GM13977 (cell line): ENCODE measurements around the gene FREM2.

ENCODE experiments used
- DNase-seq: peaks from one replicate; pipeline ENCODE4 v3.0.0; 2012; ENCODE audit warnings: low spot score
- in situ Hi-C: fragments of 300-500 bp; cut with MboI; formaldehyde crosslinking; loops from one replicate; pipeline ENCODE4 v1.12.0; 2022; ENCODE audit warnings: low sequenced_read_pairs, low pct_unique_long_range_greater_than_20kb, mixed read lengths, inconsistent platforms; ENCODE audit not compliant: unreplicated experiment
- TF ChIP-seq, protein P1 (sequence below): IDR thresholded peaks from 2 replicates; pipeline ENCODE4 v1.5.1; 2012; ENCODE audit warnings: mild to moderate bottlenecking, control low read depth; ENCODE audit not compliant: insufficient read depth; ENCODE audit errors: extremely low read depth, missing control alignments

Gene FREM2

DNA sequence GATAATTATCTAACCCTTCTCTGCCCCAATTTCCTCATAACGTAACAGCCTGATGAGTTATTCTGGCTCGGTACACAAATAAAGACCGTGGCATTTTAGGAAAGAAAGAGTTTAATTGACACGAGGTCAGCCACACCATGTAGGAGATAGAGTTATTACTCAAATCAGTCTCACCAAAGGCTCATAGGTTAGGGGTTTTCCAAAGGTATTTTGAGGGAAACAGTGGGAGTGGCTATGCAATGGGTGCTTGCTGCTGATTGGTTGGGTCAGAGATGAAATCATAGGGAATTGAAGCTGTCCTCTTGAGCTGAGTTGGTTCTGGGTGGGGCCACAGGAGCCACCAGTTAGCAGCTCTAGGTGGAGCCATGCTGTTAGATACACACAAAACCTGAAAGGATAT lies 137.5 kb downstream of the FREM2 start:
- DNase-seq = no peak
- in situ Hi-C loops = no loop called here
- TF ChIP-seq, protein P1, sequence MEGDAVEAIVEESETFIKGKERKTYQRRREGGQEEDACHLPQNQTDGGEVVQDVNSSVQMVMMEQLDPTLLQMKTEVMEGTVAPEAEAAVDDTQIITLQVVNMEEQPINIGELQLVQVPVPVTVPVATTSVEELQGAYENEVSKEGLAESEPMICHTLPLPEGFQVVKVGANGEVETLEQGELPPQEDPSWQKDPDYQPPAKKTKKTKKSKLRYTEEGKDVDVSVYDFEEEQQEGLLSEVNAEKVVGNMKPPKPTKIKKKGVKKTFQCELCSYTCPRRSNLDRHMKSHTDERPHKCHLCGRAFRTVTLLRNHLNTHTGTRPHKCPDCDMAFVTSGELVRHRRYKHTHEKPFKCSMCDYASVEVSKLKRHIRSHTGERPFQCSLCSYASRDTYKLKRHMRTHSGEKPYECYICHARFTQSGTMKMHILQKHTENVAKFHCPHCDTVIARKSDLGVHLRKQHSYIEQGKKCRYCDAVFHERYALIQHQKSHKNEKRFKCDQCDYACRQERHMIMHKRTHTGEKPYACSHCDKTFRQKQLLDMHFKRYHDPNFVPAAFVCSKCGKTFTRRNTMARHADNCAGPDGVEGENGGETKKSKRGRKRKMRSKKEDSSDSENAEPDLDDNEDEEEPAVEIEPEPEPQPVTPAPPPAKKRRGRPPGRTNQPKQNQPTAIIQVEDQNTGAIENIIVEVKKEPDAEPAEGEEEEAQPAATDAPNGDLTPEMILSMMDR = no peak

DNA sequence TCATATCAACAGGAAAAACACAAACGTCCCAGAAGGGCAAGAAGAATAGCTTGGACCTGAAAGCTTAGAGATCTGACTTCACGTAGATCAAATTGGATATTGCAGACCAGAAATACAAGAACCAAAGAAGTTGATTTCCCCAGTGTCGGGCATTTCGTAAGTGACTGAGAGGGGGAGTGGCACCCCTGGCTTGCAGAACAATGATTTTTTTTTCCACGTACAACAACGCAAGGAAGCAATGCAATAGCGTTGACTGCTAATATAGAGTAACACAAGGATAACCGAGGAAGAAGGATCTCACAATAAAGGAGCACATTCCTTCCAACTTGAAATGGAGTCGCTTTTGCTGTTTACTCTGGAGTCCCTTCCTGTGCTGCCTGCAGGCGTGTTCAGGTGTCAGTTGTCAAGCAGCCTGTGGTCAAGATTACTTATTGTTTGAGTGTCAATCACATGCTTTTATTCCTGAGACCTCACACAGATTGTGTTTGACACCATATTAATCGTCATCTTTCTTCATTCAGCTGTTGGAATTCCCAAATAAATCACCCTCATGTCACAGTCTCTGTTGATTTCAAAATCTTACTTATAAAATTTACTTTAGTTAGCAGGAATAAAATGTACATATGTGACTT lies 139.4 kb downstream of the FREM2 start:
- DNase-seq = no peak
- in situ Hi-C loops = no loop called here
- TF ChIP-seq, protein P1 = no peak

DNA sequence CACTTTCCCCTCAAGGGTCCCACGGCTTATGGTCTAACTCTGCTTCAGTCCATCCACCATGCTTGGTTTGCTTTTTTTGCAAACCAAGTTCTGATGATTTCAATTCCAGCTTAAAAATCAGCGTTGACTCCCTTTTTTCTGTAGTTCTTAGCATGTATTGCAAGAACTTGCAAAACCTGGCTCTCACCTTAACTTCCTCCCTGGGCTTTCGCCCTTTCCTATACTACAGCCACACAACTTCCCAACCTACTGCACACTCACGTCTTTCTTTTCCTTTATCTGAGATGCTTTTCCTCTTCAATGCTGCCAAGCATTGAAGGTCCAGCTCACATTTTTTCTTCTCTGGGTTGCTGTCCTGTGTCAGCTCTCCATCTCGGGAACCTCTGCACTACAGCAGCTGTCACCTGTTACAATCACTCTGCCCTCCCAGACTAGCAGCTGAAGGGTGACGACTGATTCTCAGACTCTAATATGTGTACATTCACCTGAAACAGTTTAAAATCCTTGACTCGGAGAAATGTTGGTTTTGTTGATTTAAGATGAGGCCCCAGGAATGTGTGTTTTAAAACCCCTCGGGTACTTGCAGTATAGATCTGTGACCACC lies 143.7 kb downstream of the FREM2 start:
- in situ Hi-C loops = no loop called here
- TF ChIP-seq, protein P1 = no peak
- DNase-seq = no peak

DNA sequence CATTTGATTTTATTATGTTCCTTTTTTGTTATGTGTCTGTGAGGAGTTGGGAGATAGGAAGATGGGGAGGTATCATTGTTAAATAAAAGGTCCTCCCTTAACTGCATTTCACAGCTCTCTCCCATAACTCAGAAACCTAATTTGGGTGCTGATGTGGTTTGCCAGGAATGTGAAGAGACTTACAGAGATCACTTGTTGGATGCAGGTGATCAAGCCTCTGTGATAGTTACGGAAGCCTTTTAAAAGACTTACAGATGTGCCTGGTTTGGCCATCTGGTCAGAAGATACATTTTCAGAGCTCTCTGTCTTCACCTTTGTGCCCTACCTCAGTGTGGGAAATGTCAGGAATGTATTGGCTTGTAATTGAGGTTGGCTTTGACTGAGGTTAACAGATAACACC lies 157.7 kb downstream of the FREM2 start:
- TF ChIP-seq, protein P1 = no peak
- no peak for DNase-seq
- in situ Hi-C loops = no loop called here

DNA sequence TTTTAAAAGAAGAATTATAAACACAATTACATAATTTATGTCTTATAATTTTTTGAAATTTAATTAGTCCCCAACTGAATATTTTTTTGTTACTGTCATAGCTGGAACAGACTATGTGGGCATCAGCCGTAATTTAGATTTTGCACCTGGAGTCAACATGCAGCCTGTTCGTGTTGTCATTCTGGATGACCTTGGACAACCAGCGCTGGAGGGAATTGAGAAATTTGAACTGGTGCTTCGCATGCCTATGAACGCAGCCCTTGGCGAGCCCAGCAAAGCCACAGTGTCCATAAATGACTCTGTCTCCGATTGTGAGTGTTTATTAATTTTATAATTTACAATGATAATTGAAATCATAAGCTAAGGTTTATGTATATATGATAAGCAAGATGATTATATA lies 161.5 kb downstream of the FREM2 start:
- TF ChIP-seq, protein P1 = no peak
- no peak for DNase-seq
- in situ Hi-C loops = no loop called here

DNA sequence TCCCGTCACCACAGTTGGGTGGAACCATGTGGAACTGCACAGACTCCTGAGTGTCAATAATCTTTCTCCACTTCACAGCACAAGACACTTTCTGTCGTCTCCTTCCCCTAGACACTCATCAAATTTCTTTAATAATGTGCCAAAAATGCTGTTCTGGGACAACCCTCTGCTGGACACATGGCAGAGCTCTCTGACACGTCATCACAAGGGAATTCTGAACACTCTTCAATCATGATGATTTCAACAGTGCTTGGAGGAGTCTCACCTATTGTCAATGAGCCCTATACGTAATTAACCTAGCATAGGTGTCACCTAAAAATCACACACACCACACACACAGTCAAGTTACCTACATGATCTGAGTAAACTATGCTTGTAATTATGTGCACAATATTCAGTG lies 162.4 kb downstream of the FREM2 start:
- no peak for DNase-seq
- in situ Hi-C loops = no loop called here
- TF ChIP-seq, protein P1 = no peak
